ENCODE results near the gene DYNC1I1. TPM values are rescaled to one million over a fixed set of nuclear protein-coding genes. Genes with fewer than 3 reads are reported as not detected.
"Not testable (repeated sequence)": the region's sequence is repeated elsewhere in the genome, so short reads cannot be mapped to it uniquely, and the experiment has no call there.

The DYNC1I1 gene
- total and polyA plus RNA-seq, 2 donors (not counting 3 experiments of a cell fraction or from before 2014, with no cell fraction given) = 1.8 to 3.6 TPM

- Histone ChIP-seq H3K9me1 (replicated peaks; ENCODE audit: control insufficient read depth, extremely low read depth, insufficient read depth, low read length) (no peaks in the 10 kb centered on the region), H3K4me2 (ENCODE audit: insufficient read depth, low read length) (no peak overlapping the region), H2AFZ (ENCODE audit: low read depth, low read length) (no peak overlapping the region), H3K79me2 (ENCODE audit: control insufficient read depth, insufficient read depth, low read length) (no peaks in the 10 kb centered on the region), H3K9me3 (replicated peaks; ENCODE audit: control insufficient read depth, insufficient read depth, low read length) (no peaks in the 10 kb centered on the region), H3K27ac (ENCODE audit: insufficient read depth, low read depth, low read length) (no peak overlapping the region), H3K36me3 (ENCODE audit: control insufficient read depth in 2 of 2, extremely low read depth in 1 of 2, insufficient read depth in 2 of 2, low read length in 2 of 2) (no peaks in the 10 kb centered on the region), H4K20me1 (replicated peaks; ENCODE audit: control insufficient read depth, extremely low read depth, insufficient read depth, low read length) (no peaks in the 10 kb centered on the region), H3K4me3 (replicated peaks in 1 of 3; ENCODE audit: insufficient read depth in 1 of 3, low read depth in 1 of 3, low read length in 3 of 3) (no peak overlapping the region), H3K4me1 (ENCODE audit: control insufficient read depth, extremely low read depth, insufficient read depth, low read length) (no peaks in the 10 kb centered on the region), H3K27me3 (ENCODE audit: control insufficient read depth in 2 of 2, insufficient read depth in 2 of 2, low read length in 2 of 2) (peaks cover 32 to 58% of the 10 kb centered on the region in 2 experiments), H3K9ac (replicated peaks; ENCODE audit: extremely low read depth, insufficient read depth, low read length) (no peak overlapping the region)
- intact Hi-C loops (cut with micrococcal nuclease) = no loop called here
- dilution Hi-C loops (cut with MboI; ENCODE audit: extremely low pct_ligation_motif_present, low sequenced_read_pairs) = no loop called here
- DNase-seq (ENCODE audit: low read depth, low spot score) = no peak
- FAIRE-seq = no peak
- TF ChIP-seq GATA2 (IDR thresholded peaks at IDR 0.05; ENCODE audit: insufficient read depth, insufficient read length, low read depth, low read length) = no peak
- no peak for TF ChIP-seq MYC (IDR thresholded peaks at IDR 0.05; ENCODE audit: low read depth, low read length)
- no TSS peak for BruUV-seq (replicated peaks)
- ChIA-PET POLR2A (no interaction called here), CTCF (interaction anchor here (2.5 to 4.3 kb wide), 2 partner anchors 13 to 1096 kb away, joined by 8 to 16 read pairs; no protein-coding TSS in a partner anchor)
Observed at GRCh38 chr7:95931460-95932232, 159.3 kb downstream of the DYNC1I1 start.

- no peak for DNase-seq (ENCODE audit: low read depth, low spot score)
- dilution Hi-C loops (cut with MboI; ENCODE audit: extremely low pct_ligation_motif_present, low sequenced_read_pairs) = no loop called here
- ChIA-PET CTCF (interaction anchor here (0.7 to 4.3 kb wide), 2 partner anchors 63 to 1094 kb away, joined by 3 to 16 read pairs; no protein-coding TSS in a partner anchor), POLR2A (no interaction called here)
- intact Hi-C loops (cut with micrococcal nuclease) = no loop called here
- Histone ChIP-seq H3K27me3 (ENCODE audit: control insufficient read depth in 2 of 2, insufficient read depth in 2 of 2, low read length in 2 of 2) (peaks cover 21 to 39% of the 10 kb centered on the region in 2 experiments), H3K9ac (replicated peaks; ENCODE audit: extremely low read depth, insufficient read depth, low read length) (no peak overlapping the region), H2AFZ (ENCODE audit: low read depth, low read length) (no peak overlapping the region), H3K4me1 (ENCODE audit: control insufficient read depth, extremely low read depth, insufficient read depth, low read length) (no peaks in the 10 kb centered on the region), H3K36me3 (ENCODE audit: control insufficient read depth in 2 of 2, extremely low read depth in 1 of 2, insufficient read depth in 2 of 2, low read length in 2 of 2) (no peaks in the 10 kb centered on the region), H3K9me3 (replicated peaks; ENCODE audit: control insufficient read depth, insufficient read depth, low read length) (no peaks in the 10 kb centered on the region), H3K27ac (ENCODE audit: insufficient read depth, low read depth, low read length) (no peak overlapping the region), H3K79me2 (ENCODE audit: control insufficient read depth, insufficient read depth, low read length) (no peaks in the 10 kb centered on the region), H4K20me1 (replicated peaks; ENCODE audit: control insufficient read depth, extremely low read depth, insufficient read depth, low read length) (no peaks in the 10 kb centered on the region), H3K4me2 (ENCODE audit: insufficient read depth, low read length) (no peak overlapping the region), H3K4me3 (replicated peaks in 1 of 3; ENCODE audit: insufficient read depth in 1 of 3, low read depth in 1 of 3, low read length in 3 of 3) (no peak overlapping the region), H3K9me1 (replicated peaks; ENCODE audit: control insufficient read depth, extremely low read depth, insufficient read depth, low read length) (no peaks in the 10 kb centered on the region)
- TF ChIP-seq POLR2A (IDR thresholded peaks at IDR 0.05; ENCODE audit: low read depth, low read length) = no peak
- TF ChIP-seq MAX (IDR thresholded peaks at IDR 0.05; ENCODE audit: insufficient read depth, insufficient read length) = no peak
- TF ChIP-seq CTCF (IDR thresholded peaks at IDR 0.05; ENCODE audit: extremely low read depth in 1 of 2, insufficient read depth in 1 of 2, low read depth in 1 of 2, low read length in 2 of 2) = no peak
- no peak for TF ChIP-seq POLR2AphosphoS5 (IDR thresholded peaks at IDR 0.05; ENCODE audit: insufficient read depth, low read depth, low read length)
- no TSS peak for BruUV-seq (replicated peaks)
- FAIRE-seq = no peak
Observed at GRCh38 chr7:95933618-95934017, 161.3 kb downstream of the DYNC1I1 start.

GRCh38 chr7:95944867-95945266, 172.5 kb downstream of the DYNC1I1 start:
- dilution Hi-C loops (cut with MboI; ENCODE audit: extremely low pct_ligation_motif_present, low sequenced_read_pairs); BruUV-seq (replicated peaks); intact Hi-C loops (cut with micrococcal nuclease): not testable (repeated sequence)

More at GRCh38 chr7:95944867-95945266, 172.5 kb downstream of the DYNC1I1 start:
- H3K9me1 ChIP-seq (replicated peaks; ENCODE audit: control insufficient read depth, extremely low read depth, insufficient read depth, low read length); H3K36me3 ChIP-seq (ENCODE audit: control insufficient read depth in 2 of 2, extremely low read depth in 1 of 2, insufficient read depth in 2 of 2, low read length in 2 of 2); H3K79me2 ChIP-seq (ENCODE audit: control insufficient read depth, insufficient read depth, low read length); DNase-seq (ENCODE audit: low read depth, low spot score); FAIRE-seq; H3K4me2 ChIP-seq (ENCODE audit: insufficient read depth, low read length); H2AFZ ChIP-seq (ENCODE audit: low read depth, low read length); H3K9me3 ChIP-seq (replicated peaks; ENCODE audit: control insufficient read depth, insufficient read depth, low read length); CTCF ChIA-PET; POLR2A ChIA-PET; H3K27ac ChIP-seq (ENCODE audit: insufficient read depth, low read depth, low read length); H3K27me3 ChIP-seq (ENCODE audit: control insufficient read depth in 2 of 2, insufficient read depth in 2 of 2, low read length in 2 of 2); H3K4me3 ChIP-seq (replicated peaks in 1 of 3; ENCODE audit: insufficient read depth in 1 of 3, low read depth in 1 of 3, low read length in 3 of 3); H3K9ac ChIP-seq (replicated peaks; ENCODE audit: extremely low read depth, insufficient read depth, low read length); H4K20me1 ChIP-seq (replicated peaks; ENCODE audit: control insufficient read depth, extremely low read depth, insufficient read depth, low read length); H3K4me1 ChIP-seq (ENCODE audit: control insufficient read depth, extremely low read depth, insufficient read depth, low read length): not testable (repeated sequence)
